Left hindlimb (tissue), 1 donor: ENCODE data around the gene SSU72.
A peak's percentile ranks its signal among the peaks of the same experiment; 100 is the strongest.
"Not testable (repeated sequence)": the region's sequence is repeated elsewhere in the genome, so short reads cannot be mapped to it uniquely, and the experiment has no call there.

Experiments used
- DNase-seq: peaks from one replicate; pipeline ENCODE4 v3.0.0-alpha.2; 2018

Gene SSU72

DNA sequence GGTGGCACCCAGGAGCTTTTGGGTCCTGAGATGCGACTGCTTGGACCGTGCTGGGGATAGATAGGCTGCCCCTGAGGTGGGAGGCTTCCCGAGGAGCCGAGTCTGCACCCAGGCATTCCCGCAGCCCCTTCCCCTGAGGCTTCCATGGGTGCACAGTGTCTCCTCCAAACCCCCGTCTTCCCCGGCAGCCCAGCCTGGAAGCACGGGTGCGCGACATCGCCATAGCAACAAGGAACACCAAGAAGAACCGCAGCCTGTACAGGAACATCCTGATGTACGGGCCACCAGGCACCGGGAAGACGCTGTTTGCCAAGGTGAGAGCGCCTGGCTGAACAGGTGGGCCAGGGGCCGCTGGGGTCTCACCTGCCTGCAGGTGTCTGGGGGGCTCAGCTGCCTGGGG, 51.0 kb downstream of the SSU72 start:
- not testable (repeated sequence) for DNase-seq

DNA sequence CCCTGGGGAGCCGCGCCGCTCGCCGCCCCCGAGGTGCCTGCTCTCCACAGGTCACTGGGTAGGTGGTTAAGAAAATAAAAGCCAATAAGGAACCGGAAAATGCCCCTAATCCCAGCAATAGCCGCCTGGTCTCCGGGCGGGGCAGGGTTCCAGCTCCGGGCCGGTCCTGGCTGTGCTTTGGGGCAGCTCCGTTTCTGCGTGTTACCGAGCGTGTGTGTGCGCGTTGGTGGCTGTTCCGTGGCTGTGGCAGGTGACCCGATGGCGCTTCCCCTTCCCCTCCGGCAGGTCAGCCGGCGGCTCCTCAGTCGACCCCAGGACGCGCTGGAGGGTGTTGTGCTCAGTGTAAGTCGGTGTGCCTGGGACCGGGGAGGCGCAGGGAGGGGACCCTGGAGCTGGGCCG, 51.4 kb downstream of the SSU72 start:
- DNase-seq: not testable (repeated sequence)

DNA sequence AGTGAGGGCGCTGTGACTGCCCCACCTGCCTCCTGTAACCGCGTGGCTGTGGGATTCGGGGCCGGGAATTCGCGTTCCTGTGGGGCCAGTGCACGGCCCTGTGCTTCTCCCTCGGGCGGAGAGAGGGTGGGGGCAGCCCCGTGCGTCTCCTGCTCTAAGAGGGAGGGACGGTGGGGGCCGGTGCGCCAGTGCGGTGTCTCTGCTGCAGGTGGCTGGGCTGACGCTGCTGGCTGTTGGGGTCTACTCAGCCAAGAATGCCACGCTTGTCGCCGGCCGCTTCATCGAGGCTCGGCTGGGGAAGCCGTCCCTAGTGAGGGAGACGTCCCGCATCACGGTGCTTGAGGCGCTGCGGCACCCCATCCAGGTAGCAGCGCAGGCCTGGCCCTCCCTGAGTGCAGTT, 52.1 kb downstream of the SSU72 start:
- peak; percentile 14 for DNase-seq

DNA sequence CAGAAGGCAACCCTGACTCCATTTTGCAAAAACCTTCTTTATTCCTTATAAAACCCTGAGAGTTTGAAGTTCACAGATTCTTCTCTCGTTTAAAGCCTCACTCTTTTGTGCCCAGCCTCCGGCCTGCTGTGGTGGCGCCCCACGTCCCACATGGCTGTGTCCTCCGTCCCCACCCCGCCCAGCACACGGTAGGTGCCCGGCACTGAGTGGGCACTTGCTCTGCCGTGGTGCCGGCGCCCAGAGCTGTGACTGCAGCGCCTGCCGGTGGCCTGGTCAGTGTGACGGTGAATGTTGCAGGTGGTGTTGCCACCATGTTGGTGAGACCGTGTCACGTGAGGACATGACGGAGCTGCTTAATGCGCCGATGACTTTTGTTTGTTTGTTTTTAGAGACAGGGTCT, 53.3 kb downstream of the SSU72 start:
- DNase-seq: peak; percentile 12

DNA sequence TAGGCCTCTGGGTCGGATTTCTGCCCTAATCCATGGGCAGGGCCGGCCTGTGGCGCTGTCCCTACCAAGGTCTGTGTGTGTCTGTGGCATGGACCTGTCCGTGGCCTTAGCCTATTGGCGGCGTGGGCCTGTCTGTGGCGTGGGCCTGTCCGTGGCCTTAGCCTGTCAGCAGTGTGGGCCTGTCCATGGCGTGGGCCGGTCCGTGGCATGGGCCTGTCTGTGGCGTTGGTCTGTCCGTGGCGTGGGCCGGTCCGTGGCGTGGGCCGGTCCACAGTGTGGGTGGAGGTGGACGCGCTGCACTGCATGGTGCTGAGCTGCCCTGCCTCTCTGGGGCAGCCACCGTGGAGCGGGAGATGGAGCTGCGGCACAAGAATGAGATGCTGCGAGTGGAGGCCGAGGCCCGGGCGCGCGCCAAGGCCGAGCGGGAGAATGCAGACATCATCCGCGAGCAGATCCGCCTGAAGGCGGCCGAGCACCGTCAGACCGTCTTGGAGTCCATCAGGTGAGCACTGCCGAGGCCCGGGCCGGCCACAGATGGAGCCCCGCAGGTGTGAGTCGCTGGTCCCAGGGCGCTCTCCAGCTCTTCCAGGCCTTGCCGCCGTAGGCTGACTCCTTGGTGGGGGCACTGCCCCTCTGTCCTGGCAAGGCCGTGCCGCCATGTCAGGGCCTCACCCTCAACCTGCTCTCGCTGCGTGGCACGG, 54.7 kb downstream of the SSU72 start:
- peak; percentile 18 for DNase-seq

DNA sequence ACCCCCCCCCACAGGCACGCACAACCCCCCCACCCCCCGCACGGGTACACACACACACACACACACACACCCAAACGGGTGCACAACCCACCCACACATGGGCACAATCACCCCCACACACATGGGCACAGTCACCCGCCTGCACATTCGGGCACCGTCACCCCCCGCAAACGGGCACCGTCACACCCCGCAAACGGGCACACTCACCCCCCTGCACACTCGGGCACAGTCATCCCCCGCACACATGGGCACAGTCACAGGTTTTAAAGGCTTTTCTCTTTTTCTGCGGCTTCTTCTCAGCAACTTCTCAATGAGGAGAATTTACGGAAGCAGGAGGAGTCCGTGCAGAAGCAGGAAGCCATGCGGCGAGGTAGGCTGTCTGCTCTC, 56.0 kb downstream of the SSU72 start:
- peak; percentile 21 for DNase-seq

DNA sequence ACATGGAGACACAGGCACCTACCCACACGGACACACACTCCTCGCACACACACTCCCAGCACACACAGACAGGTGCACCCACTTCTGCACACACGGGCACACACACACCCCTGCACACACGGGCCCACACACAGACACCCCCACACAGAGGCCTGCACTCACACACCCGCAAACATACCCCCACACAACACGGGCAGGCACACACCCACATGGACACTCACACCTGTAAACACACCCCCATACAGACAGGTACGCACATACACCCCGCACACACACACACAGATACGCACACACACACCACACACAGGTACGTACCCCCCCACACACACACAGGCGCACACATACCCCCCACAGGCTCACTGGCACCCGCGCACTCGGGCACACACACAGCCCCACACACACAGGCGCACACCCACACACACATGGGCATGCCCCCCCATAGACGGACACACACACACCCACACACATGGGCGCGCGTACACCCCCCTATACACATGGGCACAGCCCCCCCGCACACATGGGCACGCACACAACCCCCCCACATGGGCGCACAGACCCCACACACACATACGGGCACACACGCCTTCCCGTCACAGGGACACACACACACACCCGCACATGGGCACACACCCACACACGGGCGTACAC, 56.6 kb downstream of the SSU72 start:
- peak; percentile 44 for DNase-seq

DNA sequence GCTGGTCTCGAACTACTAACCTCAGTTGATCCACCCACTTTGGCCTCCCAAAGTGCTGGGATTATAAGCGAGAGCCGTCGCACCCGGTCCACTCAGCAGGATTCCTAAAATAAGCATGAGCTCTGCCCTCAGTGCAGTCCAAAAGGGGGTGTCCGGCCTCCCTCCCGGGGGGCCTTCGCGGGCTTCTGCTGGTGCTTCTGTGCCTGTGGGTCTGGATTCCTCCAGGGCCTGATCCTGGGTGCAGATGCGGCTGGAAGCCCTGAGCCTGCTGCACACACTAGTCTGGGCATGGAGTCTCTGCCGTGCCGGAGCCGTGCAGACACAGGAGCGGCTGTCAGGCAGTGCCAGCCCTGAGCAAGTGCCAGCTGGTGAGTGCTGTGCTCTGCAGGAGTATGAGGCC, 57.7 kb downstream of the SSU72 start:
- peak; percentile 8 for DNase-seq

DNA sequence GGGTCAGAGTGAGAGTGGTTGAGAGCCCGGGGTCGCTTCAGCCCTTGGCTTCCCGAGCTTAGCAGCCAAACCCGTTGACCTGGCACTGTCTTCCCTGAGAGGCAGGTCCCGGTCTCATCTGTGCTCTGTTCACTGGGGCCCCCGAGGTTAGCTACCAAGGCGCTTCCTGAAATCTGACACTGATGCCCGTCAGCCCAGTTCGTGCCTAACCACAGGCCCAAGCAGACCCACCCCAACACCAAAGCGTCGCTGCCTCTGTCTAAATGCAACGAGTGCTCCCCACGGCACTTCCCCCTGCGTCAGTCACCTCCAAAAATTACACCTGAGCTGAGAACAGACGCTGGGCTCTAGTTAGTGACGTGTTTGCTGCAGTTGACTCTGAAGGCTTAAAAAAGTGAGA, 60.3 kb downstream of the SSU72 start:
- peak; percentile 3 for DNase-seq

DNA sequence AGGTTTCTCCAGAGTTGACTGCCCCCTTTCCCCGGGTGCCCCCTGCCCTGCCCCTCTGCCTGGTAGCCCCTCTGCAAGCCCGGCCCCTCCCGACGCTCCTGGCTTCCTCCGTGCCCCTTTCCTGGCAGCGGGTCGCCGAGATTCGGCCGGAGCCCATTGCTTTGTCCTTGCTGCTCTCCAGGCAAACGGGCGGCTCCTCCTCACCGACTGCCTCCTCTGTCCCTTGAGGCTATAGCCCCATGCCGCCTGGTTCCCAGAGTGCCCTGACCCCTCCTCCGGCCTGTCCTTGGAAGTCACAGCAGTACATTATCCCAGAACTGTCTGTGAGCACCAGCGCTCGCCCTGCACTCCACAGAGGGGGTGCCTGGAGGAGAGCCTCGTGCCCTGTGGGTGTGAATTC, 61.0 kb downstream of the SSU72 start:
- peak; percentile 6 for DNase-seq

DNA sequence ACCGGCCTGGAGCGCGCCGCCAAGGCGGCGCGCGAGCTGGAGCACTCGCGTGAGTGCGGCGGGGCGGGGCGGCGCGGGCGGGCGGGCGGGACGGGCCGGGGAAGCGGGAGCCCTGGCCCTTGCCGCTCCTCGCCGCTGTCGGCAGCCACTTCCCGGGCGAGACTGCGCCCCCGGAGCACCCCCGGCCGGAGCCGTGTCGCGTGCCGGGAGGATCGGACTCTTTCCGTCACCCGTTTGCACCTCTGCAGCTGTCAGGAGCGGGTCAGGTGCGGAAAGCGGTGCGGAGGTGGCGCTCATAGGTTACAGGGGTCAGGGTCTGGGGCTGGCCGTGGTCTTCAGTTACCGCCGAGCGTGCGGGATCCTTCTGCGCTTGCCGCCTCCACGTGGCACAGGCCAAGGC, 62.2 kb downstream of the SSU72 start:
- DNase-seq: peak; percentile 20

DNA sequence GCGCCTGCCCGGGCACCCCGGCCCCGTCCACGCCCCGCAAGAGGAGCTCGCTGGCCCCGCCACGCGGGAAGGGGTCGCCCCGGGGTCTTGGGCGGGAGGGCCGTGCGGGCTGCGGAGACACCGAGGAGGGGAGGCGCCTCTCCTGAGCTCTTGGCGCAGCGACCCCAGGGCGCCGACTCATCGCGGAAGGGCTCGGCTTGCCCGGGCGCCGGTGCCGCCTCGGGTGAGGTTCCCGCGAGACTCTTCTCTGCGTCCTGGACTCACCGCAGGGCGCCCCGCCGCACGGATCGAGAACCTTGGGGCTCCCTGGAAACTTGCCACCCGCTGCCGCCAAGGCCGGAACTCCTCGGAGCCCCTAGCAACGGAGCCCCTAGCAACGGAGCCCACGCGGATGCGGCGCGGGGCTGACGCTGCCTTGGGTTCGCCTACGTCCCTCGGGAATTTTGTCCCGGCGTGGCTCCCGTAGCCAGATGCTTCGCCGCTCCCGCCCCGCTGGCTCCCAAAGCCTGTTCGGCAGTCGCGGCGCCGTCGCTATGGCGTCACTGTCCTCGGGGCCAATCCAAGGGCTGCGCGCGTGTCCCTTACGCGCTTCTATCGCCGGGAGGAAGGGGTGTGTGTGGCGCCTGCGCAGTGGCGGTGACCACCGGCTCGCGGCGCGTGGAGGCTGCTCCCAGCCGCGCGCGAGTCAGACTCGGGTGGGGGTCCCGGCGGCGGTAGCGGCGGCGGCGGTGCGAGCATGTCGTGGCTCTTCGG, 63.0 kb downstream of the SSU72 start, which contains the start of gene ATAD3A:
ATAD3A (plus strand) TSS at position 630 of the 753 bp plus-strand sequence; CDS start at position 737, 107 bp downstream.
- peak; percentile 98 for DNase-seq

DNA sequence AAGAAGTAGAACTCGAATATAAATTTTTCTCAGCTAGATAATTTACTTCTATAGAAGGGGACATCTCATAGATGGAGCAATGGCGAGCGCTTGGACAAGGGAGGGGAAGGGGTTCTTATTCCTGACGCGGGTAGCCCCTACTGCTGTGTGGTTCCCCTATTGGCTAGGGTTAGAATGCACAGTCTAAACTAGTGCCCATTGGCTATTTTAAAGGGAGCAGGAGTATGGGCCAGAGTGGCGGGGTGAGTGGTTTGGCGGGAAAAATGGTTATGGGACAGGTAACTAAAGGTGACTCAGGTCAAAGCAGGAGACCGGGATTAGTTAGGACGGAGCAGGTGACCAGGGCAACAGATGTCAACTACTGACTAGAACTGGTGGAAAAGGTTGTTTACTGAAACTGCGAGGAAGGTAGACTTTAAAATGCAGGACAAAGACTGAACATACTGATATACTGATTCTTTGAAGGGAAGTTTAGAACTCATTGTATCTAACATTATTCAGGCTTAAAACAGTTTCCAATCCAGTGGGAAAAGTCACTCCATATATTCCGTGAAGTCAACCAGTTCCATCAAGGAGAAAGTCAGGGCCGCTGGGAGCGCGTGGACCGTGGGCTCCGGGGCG, 63.6 kb downstream of the SSU72 start:
- DNase-seq: no peak

DNA sequence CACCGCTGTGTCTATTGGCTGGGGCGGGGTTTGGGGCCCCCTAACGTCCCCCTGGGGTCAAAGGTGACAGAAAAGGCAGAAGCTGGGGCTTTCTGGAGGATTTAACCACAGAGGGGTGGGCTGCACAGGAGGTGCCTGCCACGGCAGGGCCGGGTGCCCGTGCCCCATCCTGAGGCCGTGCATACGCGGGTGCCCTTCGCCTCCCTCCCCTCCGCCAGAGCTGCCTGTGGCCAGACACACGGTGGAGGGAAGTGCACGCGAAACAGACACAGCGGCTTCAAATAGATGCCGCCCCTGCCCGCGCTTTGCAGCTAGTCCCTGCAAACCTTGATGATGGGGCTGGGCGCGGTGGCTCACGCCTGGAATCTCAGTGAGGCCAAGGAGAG, 65.2 kb downstream of the SSU72 start:
- DNase-seq: not testable (repeated sequence)

DNA sequence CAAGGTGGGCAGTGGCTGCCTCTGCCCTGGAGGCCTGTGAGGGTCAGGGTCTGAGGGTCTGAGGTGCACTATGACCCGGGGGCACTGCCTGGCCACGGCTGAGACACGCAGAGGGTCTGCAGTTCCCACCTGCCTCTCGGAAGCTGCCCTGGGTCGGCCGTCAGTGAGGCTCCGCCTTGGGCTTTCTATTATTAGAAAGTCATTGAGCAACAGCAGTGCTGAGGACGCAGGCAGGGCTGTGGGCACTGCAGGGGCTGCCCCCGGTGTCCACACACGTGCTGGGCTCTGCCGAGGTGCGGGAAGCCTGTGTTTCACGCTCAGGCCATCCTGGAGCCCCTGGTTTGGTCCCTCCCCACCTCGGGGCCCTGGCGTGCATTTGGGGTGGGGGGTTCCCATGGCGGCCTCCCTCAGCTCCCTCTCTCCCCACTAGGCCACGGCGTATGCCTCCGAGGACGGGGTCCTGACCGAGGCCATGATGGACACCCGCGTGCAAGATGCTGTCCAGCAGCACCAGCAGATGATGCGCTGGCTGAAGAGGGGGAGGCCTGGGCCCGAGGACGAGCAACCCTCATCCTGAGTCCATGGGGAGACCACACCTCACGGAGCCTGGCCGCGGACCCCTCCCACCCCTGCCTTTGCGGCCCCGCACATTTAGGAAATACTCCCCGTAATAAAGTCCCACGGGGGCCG, 65.7 kb downstream of the SSU72 start:
- DNase-seq: not testable (repeated sequence)

DNA sequence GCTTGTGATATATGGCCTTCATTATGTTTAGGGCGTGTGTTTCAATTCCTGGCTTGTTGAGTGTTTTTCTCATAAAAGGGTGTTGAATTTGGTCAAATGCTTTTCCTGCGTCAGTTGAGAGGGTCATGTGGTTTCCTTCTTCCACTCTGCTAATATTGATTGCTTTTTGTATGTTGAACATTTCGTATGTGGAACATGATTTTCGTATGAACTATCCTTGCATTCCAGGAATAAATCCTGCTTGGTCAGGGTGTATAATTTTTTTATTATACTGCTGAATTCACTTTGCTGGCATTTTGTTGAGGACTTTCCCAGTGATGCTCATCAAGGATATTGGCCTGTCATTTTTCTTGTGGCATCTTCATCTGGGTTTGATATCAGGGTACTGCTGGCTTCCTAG, 67.4 kb downstream of the SSU72 start:
- no peak for DNase-seq

DNA sequence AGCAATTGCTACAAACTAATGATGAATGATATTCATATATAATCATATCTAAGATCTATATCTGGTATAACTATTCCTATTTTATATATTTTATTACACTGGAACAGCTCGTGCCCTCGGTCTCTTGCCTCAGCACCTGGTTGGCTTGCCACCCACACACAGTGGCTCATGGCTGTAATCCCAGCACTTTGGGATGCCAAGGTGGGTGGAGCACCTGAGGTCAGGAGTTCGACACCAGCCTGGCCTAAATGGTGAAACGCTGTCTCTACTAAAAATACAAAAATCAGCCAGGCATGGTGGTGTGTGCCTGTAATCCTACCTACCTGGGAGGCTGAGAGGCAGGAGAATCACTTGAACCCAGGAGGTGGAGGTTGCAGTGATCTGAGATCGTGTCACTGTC, 68.9 kb downstream of the SSU72 start:
- not testable (repeated sequence) for DNase-seq

DNA sequence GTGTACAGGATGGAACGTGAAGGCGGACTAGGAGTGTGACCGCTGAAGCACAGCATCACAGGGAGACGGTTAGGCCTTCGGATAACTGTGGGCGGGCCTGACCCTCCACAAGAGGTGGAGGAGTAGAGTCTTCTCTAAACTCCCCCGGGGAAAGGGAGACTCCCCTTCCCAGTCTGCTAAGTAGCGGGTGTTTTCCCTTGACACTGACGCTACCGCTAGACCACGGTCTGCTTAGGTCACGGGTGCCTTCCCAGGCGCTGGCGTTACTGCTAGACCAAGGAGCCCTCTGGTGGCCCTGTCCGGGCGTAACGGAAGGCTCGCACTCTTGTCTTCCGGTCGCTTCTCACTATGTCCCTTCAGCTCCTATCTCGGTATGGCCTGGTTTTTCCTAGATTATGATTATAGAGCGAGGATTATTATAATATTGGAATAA, 69.3 kb downstream of the SSU72 start:
- not testable (repeated sequence) for DNase-seq

DNA sequence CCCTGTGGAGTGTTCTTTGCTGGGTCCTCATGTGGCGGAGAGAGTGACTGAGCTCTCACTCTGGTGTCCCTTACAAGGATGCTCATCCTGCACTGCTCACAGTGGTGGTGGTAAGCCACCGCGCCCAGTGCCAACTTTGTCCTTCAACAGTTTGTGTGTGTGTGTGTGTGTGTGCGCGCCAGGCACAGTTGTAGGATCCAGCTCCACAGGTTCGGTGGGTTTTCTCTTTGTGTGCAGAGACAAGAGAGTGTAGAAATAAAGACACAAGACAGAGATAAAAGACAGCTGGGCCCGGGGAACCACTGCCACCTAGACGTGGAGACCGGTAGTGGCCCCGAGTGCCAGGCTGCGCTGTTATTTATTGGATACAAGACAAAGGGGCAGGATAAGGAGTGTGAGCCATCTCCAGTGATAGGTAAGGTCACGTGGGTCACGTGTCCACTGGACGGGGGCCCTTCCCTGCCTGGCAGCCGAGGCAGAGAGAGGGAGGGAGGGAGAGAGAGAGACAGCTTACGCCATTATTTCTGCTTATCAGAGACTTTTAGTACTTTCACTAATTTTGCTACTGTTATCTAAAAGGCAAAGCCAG, 69.8 kb downstream of the SSU72 start:
- DNase-seq: peak; percentile 51

DNA sequence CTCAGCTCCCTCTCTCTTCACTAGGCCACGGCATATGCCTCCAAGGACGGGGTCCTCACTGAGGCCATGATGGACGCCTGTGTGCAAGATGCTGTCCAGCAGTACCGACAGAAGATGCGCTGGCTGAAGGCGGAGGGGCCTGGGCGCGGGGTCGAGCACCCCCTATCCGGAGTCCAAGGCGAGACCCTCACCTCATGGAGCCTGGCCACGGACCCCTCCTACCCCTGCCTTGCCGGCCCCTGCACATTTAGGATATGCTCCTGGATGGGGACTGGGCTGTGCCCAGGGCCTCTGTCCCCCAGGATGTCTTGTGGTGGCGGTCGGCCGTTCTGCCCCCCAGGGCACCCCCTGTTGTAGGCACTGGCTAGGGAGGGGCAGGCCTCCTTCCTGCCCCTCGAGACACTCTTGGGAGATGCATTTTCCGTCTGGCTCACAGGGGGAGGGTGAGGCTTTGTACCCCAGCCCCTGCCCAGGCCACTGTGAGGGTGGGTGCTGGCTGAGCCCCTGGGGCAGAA, 79.1 kb downstream of the SSU72 start:
- DNase-seq: not testable (repeated sequence)

DNA sequence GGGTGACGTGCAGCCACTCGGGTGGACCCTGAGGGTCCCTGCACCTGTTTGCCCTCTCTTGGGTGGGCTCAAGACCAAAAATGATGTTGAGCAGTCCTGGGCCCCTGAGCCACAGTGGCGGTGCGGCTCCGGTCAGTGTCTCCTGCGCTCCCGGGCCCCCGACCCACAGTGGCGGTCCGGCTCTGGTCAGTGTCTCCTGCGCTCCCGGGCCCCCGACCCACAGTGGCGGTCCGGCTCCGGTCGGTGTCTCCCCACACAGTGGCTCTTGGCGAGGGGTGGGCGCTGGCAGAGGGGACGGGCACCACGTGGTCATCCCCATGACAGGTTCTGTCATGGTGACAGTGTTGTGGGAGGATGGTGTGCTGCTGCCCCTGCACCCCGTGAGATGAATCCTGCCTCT, 80.4 kb downstream of the SSU72 start:
- DNase-seq: not testable (repeated sequence)
